ENCODE results near the gene FOLR1.

FOLR1 gene

DNA sequence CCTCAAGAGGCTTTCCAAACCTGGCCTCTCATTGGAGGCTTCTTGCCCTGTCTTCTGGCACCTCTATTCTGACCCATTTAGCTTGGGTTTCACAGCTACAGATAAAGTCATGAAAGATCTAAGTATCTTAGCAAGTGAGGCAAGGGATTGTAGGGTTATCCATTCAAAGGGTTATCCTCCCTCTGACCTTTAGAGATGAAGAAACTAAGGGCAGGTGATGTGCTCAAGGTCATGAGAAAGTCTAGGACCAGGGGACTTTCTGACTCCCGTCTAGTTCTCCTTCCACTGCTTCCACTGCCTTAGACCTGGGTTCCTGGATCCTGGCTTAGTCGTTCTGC lies 44.8 kb downstream of the FOLR1 start:
- DNase-seq: no peak

- peak; percentile 49 for DNase-seq
These were observed 45.4 kb downstream of the FOLR1 start for GRCh38 chr11:72237112-72237931.

DNA sequence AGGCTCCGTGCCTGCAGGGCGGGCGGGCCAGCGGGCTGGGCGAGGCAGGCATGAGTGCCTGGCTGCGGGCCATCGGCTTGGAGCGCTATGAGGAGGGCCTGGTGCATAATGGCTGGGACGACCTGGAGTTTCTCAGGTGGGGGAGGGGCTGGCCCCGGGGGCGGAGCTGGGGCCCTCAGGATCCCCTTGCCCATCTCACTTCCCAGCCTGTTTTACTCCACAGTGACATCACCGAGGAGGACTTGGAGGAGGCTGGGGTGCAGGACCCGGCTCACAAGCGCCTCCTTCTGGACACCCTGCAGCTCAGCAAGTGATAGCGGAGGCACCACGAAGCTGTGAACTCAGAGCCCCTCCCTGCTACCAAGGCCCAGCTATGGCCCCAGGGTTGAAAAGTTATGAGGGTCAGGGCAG lies 46.1 kb downstream of the FOLR1 start:
- DNase-seq: peak; percentile 83

GRCh38 chr11:72238492-72239312 lies 46.8 kb downstream of the FOLR1 start:
- DNase-seq: peak; percentile 47

GRCh38 chr11:72239313-72239848 lies 47.4 kb downstream of the FOLR1 start:
- DNase-seq: peak; percentile 89

GRCh38 chr11:72239849-72240460 lies 48.0 kb downstream of the FOLR1 start:
- peak; percentile 89 for DNase-seq

DNA sequence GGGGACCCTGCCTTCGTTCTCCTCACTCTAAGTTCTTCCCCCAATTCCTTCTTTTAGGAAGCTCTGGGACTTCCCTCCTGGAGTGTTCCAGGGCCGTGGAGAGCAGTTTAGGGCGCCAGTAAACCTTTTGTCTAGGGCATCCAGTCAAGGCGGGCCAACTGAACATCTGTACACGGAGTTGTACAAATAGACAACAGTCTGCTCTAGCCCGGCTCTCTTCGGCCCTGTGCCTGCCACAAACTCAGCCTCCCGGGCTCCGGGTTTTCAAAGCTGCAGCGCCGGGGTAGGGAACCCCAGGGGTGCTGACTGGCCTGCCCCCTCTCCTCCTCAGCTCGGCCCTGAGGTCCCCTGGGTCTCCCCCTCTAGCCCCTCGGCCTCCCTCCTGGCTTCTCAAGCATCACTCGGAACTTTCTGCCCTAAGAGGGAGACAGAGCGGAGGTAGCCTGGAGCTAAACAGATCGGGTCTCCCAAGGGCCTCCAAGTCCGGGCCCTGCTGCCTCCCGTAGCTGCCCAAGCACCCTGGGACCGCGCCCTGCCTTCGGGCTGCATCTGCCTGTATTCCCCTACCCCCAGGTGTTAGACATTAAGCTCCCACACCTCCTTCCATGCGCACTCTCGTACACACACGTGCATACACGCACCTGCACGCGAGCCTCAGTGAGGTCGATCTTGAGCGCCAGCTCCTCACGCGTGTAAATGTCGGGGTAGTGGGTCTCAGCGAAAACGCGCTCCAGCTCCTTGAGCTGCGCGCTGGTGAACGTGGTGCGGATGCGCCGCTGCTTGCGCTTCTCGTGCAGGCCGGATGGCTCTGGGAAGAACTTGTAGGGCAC lies 48.7 kb downstream of the FOLR1 start:
- DNase-seq: peak; percentile 83

GRCh38 chr11:72241291-72241781 lies 49.4 kb downstream of the FOLR1 start:
- DNase-seq: no peak

- no peak for DNase-seq
These were observed 50.2 kb downstream of the FOLR1 start for GRCh38 chr11:72242141-72242540.

GRCh38 chr11:72243173-72244059 lies 51.5 kb downstream of the FOLR1 start:
- DNase-seq: no peak

- no peak for DNase-seq
These were observed 52.1 kb downstream of the FOLR1 start, which contains the start of gene PHOX2A for GRCh38 chr11:72244060-72244360. PHOX2A (minus strand) TSS chr11:72244176; CDS start chr11:72244004, 172 bp downstream.

GRCh38 chr11:72244361-72245262 lies 52.7 kb downstream of the FOLR1 start:
- no peak for DNase-seq

- DNase-seq: no peak
These were observed 53.4 kb downstream of the FOLR1 start for GRCh38 chr11:72245263-72245816.

Measured in DMS53 (cell line).